Prostate gland (tissue), 2 donors: Measurements from ENCODE around the gene LAMA3. TPM values are rescaled to one million over a fixed set of nuclear protein-coding genes. Genes with fewer than 3 reads are reported as not detected.

Experiments
- DNase-seq: peaks from one replicate; pipeline ENCODE4 v3.0.0-alpha.2; 2019; ENCODE audit warnings: low spot score
- H3K27ac ChIP-seq, 2 donors: fragments of 200-600 bp; sonication (generic); 2 replicates each; pipeline ENCODE4 v1.5.1; 2017 to 2019
- H3K27me3 ChIP-seq: fragments of 200-600 bp; sonication (generic); replicated peaks from 2 replicates; pipeline ENCODE4 v1.5.1; 2019; ENCODE audit not compliant: insufficient read depth
- H3K36me3 ChIP-seq, 2 donors: fragments of 200-600 bp; sonication (generic); 1 replicate in 1 of 2; 2 replicates in 1 of 2; pipeline versions ENCODE4 v1.5.1 to v1.8.1; 2017 to 2019
- H3K4me1 ChIP-seq: fragments of 200-600 bp; sonication (generic); replicated peaks from 2 replicates; pipeline ENCODE4 v1.5.1; 2019
- H3K4me3 ChIP-seq, 2 donors: fragments of 200-600 bp; sonication (generic); 2 replicates each; pipeline ENCODE4 v1.5.1; 2017 to 2019
- H3K9me3 ChIP-seq: fragments of 200-600 bp; sonication (generic); 2 replicates; pipeline ENCODE4 v1.5.1; 2017
- POLR2A ChIP-seq: fragments of 450-650 bp; IDR thresholded peaks from one replicate; pipeline ENCODE4 v1.6.1; 2016; ENCODE audit warnings: antibody characterized with exemption, mild to moderate bottlenecking
- POLR2AphosphoS5 ChIP-seq: sonication (generic); formaldehyde crosslinking; IDR thresholded peaks from one replicate; pipeline ENCODE4 v1.6.1; 2017; ENCODE audit warnings: antibody characterized with exemption
- WGBS: methylation state at CpG from one replicate; pipeline ENCODE4 v1.1.5; 2018; 5-methylcytosine and 5-hydroxymethylcytosine counted together
- intact Hi-C: fragments of 100-400 bp; cut with DNase I; formaldehyde crosslinking; loops from one replicate; pipeline ENCODE4 v1.14.2; 2022
- total RNA-seq, 2 donors: library from RNA; depleted of rRNA; stranded (reverse); fragments of >200 nt; gene quantifications; one replicate each; pipeline ENCODE4 v1.1.0, GENCODE V29; 2016
- TF ChIP-seq, protein P1 (sequence below), 4 experiments: fragments of 200-600 bp in 2 of 4; fragments of 450-650 bp in 2 of 4; sonication (generic) in 2 of 4; IDR thresholded peaks; 1 replicate in 3 of 4; 2 replicates in 1 of 4; pipeline ENCODE4 v1.5.1; 2016 to 2019; ENCODE audit warnings: antibody characterized with exemption in 4 of 4, mild to moderate bottlenecking in 2 of 4, moderate library complexity in 2 of 4

The LAMA3 gene
- total RNA-seq, 2 donors from 2014 or later = 31.3 to 35.9 TPM

DNA sequence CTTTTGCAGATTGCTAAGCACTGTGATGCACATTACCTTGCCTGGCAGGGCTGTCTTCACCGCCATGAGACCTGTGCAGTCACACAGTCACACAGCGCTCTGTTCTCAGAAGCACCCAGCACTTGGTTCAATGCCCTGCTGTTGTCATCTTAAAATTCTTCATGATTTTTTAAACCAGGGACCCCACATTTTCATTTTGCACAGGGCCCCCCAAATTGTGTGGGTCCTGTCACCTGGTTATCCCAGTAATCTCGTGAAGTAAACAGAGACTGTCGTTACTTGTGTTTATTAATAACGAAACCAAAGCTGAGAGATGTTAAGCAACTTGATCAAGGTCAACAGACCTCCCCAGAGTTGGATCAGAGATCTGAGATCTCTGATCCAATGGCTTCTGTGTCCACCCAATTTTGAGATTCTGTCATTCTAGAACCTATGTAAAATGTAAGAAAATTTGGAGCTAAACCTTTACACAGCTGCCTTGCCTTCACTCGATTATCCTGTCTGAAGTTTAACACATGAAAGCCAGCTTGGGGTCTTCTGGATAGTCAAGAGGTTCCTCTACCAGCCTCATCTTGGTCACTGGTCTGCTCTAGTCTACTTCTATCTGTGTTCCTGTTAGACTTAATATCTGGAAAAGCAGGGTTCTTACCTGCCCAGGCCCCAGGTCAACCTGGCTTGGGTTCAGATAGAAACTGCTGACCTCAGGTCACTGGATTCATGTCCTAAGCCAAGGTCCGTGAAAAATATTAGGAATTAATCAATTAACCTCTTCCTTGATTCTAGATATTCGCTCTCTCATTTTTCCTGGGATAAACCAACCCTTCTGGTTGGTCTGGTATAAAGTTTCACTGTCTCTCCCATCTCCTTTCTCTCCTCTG lies 311.6 kb downstream of the LAMA3 start:
- TF ChIP-seq, protein P1, sequence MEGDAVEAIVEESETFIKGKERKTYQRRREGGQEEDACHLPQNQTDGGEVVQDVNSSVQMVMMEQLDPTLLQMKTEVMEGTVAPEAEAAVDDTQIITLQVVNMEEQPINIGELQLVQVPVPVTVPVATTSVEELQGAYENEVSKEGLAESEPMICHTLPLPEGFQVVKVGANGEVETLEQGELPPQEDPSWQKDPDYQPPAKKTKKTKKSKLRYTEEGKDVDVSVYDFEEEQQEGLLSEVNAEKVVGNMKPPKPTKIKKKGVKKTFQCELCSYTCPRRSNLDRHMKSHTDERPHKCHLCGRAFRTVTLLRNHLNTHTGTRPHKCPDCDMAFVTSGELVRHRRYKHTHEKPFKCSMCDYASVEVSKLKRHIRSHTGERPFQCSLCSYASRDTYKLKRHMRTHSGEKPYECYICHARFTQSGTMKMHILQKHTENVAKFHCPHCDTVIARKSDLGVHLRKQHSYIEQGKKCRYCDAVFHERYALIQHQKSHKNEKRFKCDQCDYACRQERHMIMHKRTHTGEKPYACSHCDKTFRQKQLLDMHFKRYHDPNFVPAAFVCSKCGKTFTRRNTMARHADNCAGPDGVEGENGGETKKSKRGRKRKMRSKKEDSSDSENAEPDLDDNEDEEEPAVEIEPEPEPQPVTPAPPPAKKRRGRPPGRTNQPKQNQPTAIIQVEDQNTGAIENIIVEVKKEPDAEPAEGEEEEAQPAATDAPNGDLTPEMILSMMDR (IDR thresholded peaks at IDR 0.05) = no peak
- no peak for TF ChIP-seq POLR2A
- no peak for TF ChIP-seq POLR2AphosphoS5

GRCh38 chr18:24002479-24002878 lies 313.2 kb downstream of the LAMA3 start:
- no peaks in the 10 kb centered on the region for H3K36me3 ChIP-seq
- no peaks in the 10 kb centered on the region for H3K4me1 ChIP-seq
- no peaks in the 10 kb centered on the region for H3K27me3 ChIP-seq
- no peaks in the 10 kb centered on the region for H3K9me3 ChIP-seq
- H3K4me3 ChIP-seq = no peak overlapping the region
- TF ChIP-seq POLR2AphosphoS5 (no peak), POLR2A (no peak)
- TF ChIP-seq, protein P1 (IDR thresholded peaks at IDR 0.05) = no peak
- no peak for DNase-seq
- 77% methylated on average over 3 of the region's 3 CpGs for WGBS
- intact Hi-C loops = no loop called here
- H3K27ac ChIP-seq = no peak overlapping the region

More for the DNA sequence above, 311.6 kb downstream of the LAMA3 start:
- no peak for DNase-seq
- 90% methylated on average over 8 of the region's 8 CpGs for WGBS
- Histone ChIP-seq H3K4me3 (no peak overlapping the region), H3K36me3 (no peaks in the 10 kb centered on the region), H3K4me1 (no peaks in the 10 kb centered on the region), H3K9me3 (no peaks in the 10 kb centered on the region), H3K27me3 (no peaks in the 10 kb centered on the region), H3K27ac (no peak overlapping the region)
- intact Hi-C loops = no loop called here

DNA sequence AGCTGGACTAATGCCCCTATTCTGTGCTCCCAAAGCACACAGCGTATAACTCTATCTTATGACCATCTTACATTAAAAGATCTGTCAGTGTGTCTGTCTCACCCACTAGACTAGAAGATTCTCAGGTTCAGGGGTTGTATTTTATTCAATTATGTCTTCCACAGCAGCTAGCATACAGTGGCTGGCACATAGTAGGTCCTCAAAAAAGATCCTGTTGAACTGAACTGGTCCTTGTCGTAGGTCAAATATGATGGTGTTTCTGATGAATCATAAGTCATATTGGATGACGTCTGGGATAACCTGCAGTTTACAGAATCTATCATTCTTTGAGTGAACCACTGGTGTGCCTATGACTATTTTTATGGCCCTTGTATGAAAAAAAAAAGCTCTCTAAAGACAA lies 314.0 kb downstream of the LAMA3 start:
- intact Hi-C loops = no loop called here
- Histone ChIP-seq H3K27ac (no peak overlapping the region), H3K36me3 (no peaks in the 10 kb centered on the region), H3K27me3 (no peaks in the 10 kb centered on the region), H3K4me1 (no peaks in the 10 kb centered on the region), H3K9me3 (no peaks in the 10 kb centered on the region), H3K4me3 (no peak overlapping the region)
- DNase-seq = no peak
- WGBS = 85% methylated on average over 3 of the region's 3 CpGs
- no peak for TF ChIP-seq POLR2AphosphoS5
- TF ChIP-seq, protein P1 (IDR thresholded peaks at IDR 0.05) = no peak
- TF ChIP-seq POLR2A = no peak

GRCh38 chr18:24003903-24004640 lies 314.8 kb downstream of the LAMA3 start:
- no peaks in the 10 kb centered on the region for H3K4me1 ChIP-seq
- intact Hi-C loops = no loop called here
- 85% methylated on average over 2 of the region's 2 CpGs for WGBS
- H3K27me3 ChIP-seq = no peaks in the 10 kb centered on the region
- H3K4me3 ChIP-seq = no peak overlapping the region
- DNase-seq = no peak
- H3K27ac ChIP-seq = no peak overlapping the region
- H3K36me3 ChIP-seq = no peaks in the 10 kb centered on the region
- TF ChIP-seq, protein P1 (IDR thresholded peaks at IDR 0.05) = no peak
- TF ChIP-seq POLR2AphosphoS5 (no peak), POLR2A (no peak)
- H3K9me3 ChIP-seq = no peaks in the 10 kb centered on the region

Other genes with a start within 250 kb of the LAMA3 start
- 10 to 100 TPM; 40.6 to 44.6 TPM for gene RIOK3, start 236.2 kb upstream of the LAMA3 start, total RNA-seq
- gene RMC1, start 185.9 kb upstream of the LAMA3 start, total RNA-seq = 10 to 100 TPM; 12.0 to 28.5 TPM
- gene NPC1, start 102.9 kb upstream of the LAMA3 start, total RNA-seq = 10 to 100 TPM; 32.0 to 63.5 TPM
- 1 to 10 TPM; 5.6 to 8.5 TPM for gene ANKRD29, start 26.5 kb upstream of the LAMA3 start, total RNA-seq